T-helper 22 cell (primary cell): Measurements from ENCODE around the gene TWF2.

Experiments
- DNase-seq: peaks from one replicate; pipeline ENCODE4 v3.0.0-alpha.2; 2020; ENCODE audit warnings: low read depth

TWF2 gene

GRCh38 chr3:52181543-52181942 lies 57.4 kb downstream of the TWF2 start:
- DNase-seq = no peak
